GM12878 (cell line): ENCODE data around the gene OPA1. TPM values are rescaled to one million over a fixed set of nuclear protein-coding genes. Genes with fewer than 3 reads are reported as not detected.

Experiments
- ATAC-seq: fragments of 200-7000 bp; cut with Tn5 transposase; 3 replicates; pipeline ENCODE4 v1.9.1; 2020; ENCODE audit warnings: mild to moderate bottlenecking, moderate library complexity
- BruUV-seq: library from RNA; stranded (reverse); fragments of 400-500 nt; replicated peaks from 2 replicates; lab custom pipeline; 2021; lab: Mats Ljungman, UMichigan
- CTCF ChIA-PET: fragments of 300-600 bp; sonication (Branson Sonifier 250); formaldehyde crosslinking; extraction: SDS; loops from one replicate; lab custom pipeline; 2021; ENCODE audit warnings: inconsistent platforms; lab: Yijun Ruan, JAX
- POLR2A ChIA-PET: fragments of 350-600 bp; formaldehyde crosslinking; extraction: SDS; loops from one replicate; lab custom pipeline; 2021; ENCODE audit warnings: inconsistent platforms; lab: Charles Lee
- RAD21 ChIA-PET: fragments of 300-600 bp; sonication (Branson Sonifier 250); formaldehyde crosslinking; loops from one replicate; lab custom pipeline; 2023; ENCODE audit warnings: antibody characterized with exemption; ENCODE audit not compliant: unreplicated experiment; lab: Charles Lee
- SMC1A ChIA-PET: fragments of 300-600 bp; sonication (Branson Sonifier 250); formaldehyde crosslinking; loops from one replicate; lab custom pipeline; 2023; ENCODE audit not compliant: unreplicated experiment, uncharacterized antibody; lab: Charles Lee
- DNase-seq: peaks from one replicate; pipeline ENCODE4 v3.0.0-alpha.2; 2011; ENCODE audit warnings: low read depth, low spot score
- FAIRE-seq: peaks from 3 replicates; lab custom pipeline; 2011; peaks lifted over from hg19 to GRCh38; lab: Jason Lieb, UNC
- H2AFZ ChIP-seq: 2 replicates; pipeline ENCODE4 v1.6.0; 2011; ENCODE audit warnings: low read depth, low read length, control low read depth; ENCODE audit not compliant: control insufficient read depth
- H3K27ac ChIP-seq: 2 replicates; pipeline ENCODE4 v1.5.1; 2011; ENCODE audit warnings: control low read depth; ENCODE audit not compliant: control insufficient read depth, insufficient read depth
- H3K27me3 ChIP-seq, 2 experiments: replicated peaks in 1 of 2; 2 replicates each; pipeline versions ENCODE4 v1.6.0 to v1.6.1; 2011; ENCODE audit warnings: low read length in 1 of 2; ENCODE audit not compliant: control insufficient read depth in 2 of 2, insufficient read depth in 2 of 2
- H3K36me3 ChIP-seq, 2 experiments: 2 replicates each; pipeline ENCODE4 v1.5.1; 2011; ENCODE audit warnings: low read length in 1 of 2; ENCODE audit not compliant: control insufficient read depth in 2 of 2, insufficient read depth in 2 of 2
- H3K4me1 ChIP-seq: 2 replicates; pipeline ENCODE4 v1.6.1; 2011; ENCODE audit warnings: mild to moderate bottlenecking, low read length, moderate library complexity, mixed read lengths; ENCODE audit not compliant: control insufficient read depth, insufficient read depth
- H3K4me2 ChIP-seq: 2 replicates; pipeline ENCODE4 v1.6.0; 2011; ENCODE audit warnings: control low read depth; ENCODE audit not compliant: control insufficient read depth, insufficient read depth
- H3K4me3 ChIP-seq: fragments of 200-600 bp; sonication (generic); 2 replicates; pipeline ENCODE4 v1.5.1; 2016
- H3K79me2 ChIP-seq: 2 replicates; pipeline ENCODE4 v1.6.0; 2011; ENCODE audit warnings: low read length; ENCODE audit not compliant: control insufficient read depth, insufficient read depth
- H3K9ac ChIP-seq: 2 replicates; pipeline ENCODE4 v1.8.0; 2011; ENCODE audit warnings: low read length, control low read depth, mixed read lengths; ENCODE audit not compliant: control insufficient read depth, insufficient read depth
- H3K9me3 ChIP-seq: replicated peaks from 3 replicates; pipeline ENCODE4 v1.5.1; 2011; ENCODE audit warnings: mild to moderate bottlenecking, low read length; ENCODE audit not compliant: control insufficient read depth, insufficient read depth
- H4K20me1 ChIP-seq: 2 replicates; pipeline ENCODE4 v1.6.0; 2011; ENCODE audit not compliant: control insufficient read depth, insufficient read depth
- ATF7 ChIP-seq: fragments of 450-650 bp; IDR thresholded peaks from 2 replicates; pipeline ENCODE4 v1.6.1; 2016; ENCODE audit warnings: low read depth, mild to moderate bottlenecking
- BCLAF1 ChIP-seq: fragments of 450-650 bp; IDR thresholded peaks from 2 replicates; pipeline ENCODE4 v1.6.1; 2017; ENCODE audit warnings: antibody characterized with exemption, mild to moderate bottlenecking, moderate library complexity
- CBX3 ChIP-seq: fragments of 200-600 bp; sonication (generic); IDR thresholded peaks from 2 replicates; pipeline ENCODE4 v1.6.1; 2016; ENCODE audit warnings: low read depth, borderline replicate concordance
- CUX1 ChIP-seq: IDR thresholded peaks from 2 replicates; pipeline ENCODE4 v1.6.1; 2012; ENCODE audit warnings: improper control_type of control experiment, low read depth, low read length; ENCODE audit not compliant: insufficient replicate concordance
- JUNB ChIP-seq: IDR thresholded peaks from 2 replicates; pipeline ENCODE4 v1.6.1; 2016; ENCODE audit warnings: antibody characterized with exemption, mild to moderate bottlenecking
- MTA2 ChIP-seq: fragments of 450-650 bp; IDR thresholded peaks from 2 replicates; pipeline ENCODE4 v1.6.1; 2016; ENCODE audit warnings: low read depth, mild to moderate bottlenecking, moderate library complexity
- PAX5 ChIP-seq: IDR thresholded peaks from 2 replicates; pipeline ENCODE4 v1.6.1; 2011; ENCODE audit warnings: low read depth, low read length, borderline replicate concordance
- POLR2A ChIP-seq: IDR thresholded peaks from 2 replicates; pipeline ENCODE4 v1.6.1; 2011; ENCODE audit warnings: low read depth, mild to moderate bottlenecking, low read length
- SIN3A ChIP-seq: IDR thresholded peaks from 2 replicates; pipeline ENCODE4 v1.6.1; 2012; ENCODE audit warnings: low read depth, low read length, improper control_type of control experiment
- WGBS: methylation state at CpG from one replicate; pipeline ENCODE4 v1.1.6; 2016; ENCODE audit warnings: low lambda C conversion rate; ENCODE audit not compliant: insufficient replicate concordance, insufficient coverage; ENCODE audit errors: missing lambda C conversion rate; 5-methylcytosine and 5-hydroxymethylcytosine counted together
- in situ Hi-C: fragments of 300-500 bp; cut with MboI; formaldehyde crosslinking; loops from 9 replicates; pipeline ENCODE4 v1.14.3; 2018; ENCODE audit warnings: mixed read lengths
- intact Hi-C: fragments of 100-400 bp; cut with micrococcal nuclease; formaldehyde crosslinking; loops from one replicate; pipeline ENCODE4 v1.14.2; 2022; ENCODE audit not compliant: unreplicated experiment
- polyA plus RNA-seq, 11 experiments: library from polyadenylated mRNA; depleted of rRNA in 4 of 11; unstranded in 6 of 11; stranded (reverse) in 5 of 11; fragments of >200 nt; fragmentation: Nextera tagmentation in 4 of 11; fragmentation: Illumina TruSeq in 1 of 11; extraction: Ambion mirVana in 4 of 11; extraction: Trizol in 1 of 11; gene quantifications; 1 replicate in 1 of 11; 2 replicates in 10 of 11; pipeline versions ENCODE4 v1.2.1 to v1.2.3, GENCODE V29; 2011 to 2016; ENCODE audit warnings: inconsistent platforms in 2 of 11, missing spikeins in 2 of 11, low read depth in 1 of 11
- total RNA-seq, 4 experiments: library from RNA; depleted of rRNA in 3 of 4; stranded (reverse); fragments of >200 nt in 3 of 4; fragmentation: Illumina TruSeq in 1 of 4; extraction: Trizol in 1 of 4; gene quantifications; 2 replicates each; pipeline versions ENCODE4 v1.2.1 to v1.2.3, GENCODE V29; 2013 to 2021

OPA1 gene
- total and polyA plus RNA-seq, 10 of the 15 experiments (the other 5 are each of a cell fraction or from before 2014, with no cell fraction given): 14.7 to 108 (median 59.3) TPM

- ChIA-PET CTCF (interaction anchor here (0.7 to 1.3 kb wide), 2 partner anchors 15 to 609 kb away, joined by 3 read pairs; no protein-coding TSS in a partner anchor), RAD21 (no interaction called here), POLR2A (no interaction called here), SMC1A (interaction anchor here (1.0 kb wide), 1 partner anchor 665 kb away, joined by 3 read pairs; no protein-coding TSS in a partner anchor)
- H3K36me3 ChIP-seq: peaks cover 2 to 17% of the 10 kb centered on the region in 2 experiments; a peak in 2 of 4 replicates
- TF ChIP-seq CBX3 (no peak), MTA2 (no peak), POLR2A (no peak), SIN3A (no peak)
- H3K27ac ChIP-seq: no peak overlapping the region
- no peak for ATAC-seq
- H3K4me1 ChIP-seq: no peaks in the 10 kb centered on the region
- no peak overlapping the region for H2AFZ ChIP-seq
- in situ Hi-C loops: no loop called here
- no peak overlapping the region for H3K4me3 ChIP-seq
- H3K79me2 ChIP-seq: no peaks in the 10 kb centered on the region
- intact Hi-C loops: no loop called here
- WGBS: 95% methylated on average over 2 of the region's 2 CpGs
- H3K4me2 ChIP-seq: no peak overlapping the region
- no peaks in the 10 kb centered on the region for H3K9me3 ChIP-seq
- no peak for DNase-seq
- BruUV-seq: no TSS peak
- H3K9ac ChIP-seq: no peak overlapping the region
- no peaks in the 10 kb centered on the region for H3K27me3 ChIP-seq
- H4K20me1 ChIP-seq: no peaks in the 10 kb centered on the region
- peak; percentile 23 for FAIRE-seq
Observed at GRCh38 chr3:193650585-193650984, 57.6 kb downstream of the OPA1 start.

GRCh38 chr3:193655831-193656433 lies 62.9 kb downstream of the OPA1 start:
- intact Hi-C loops: no loop called here
- TF ChIP-seq PAX5: no peak
- no peak for TF ChIP-seq BCLAF1
- no peak for TF ChIP-seq ATF7
- TF ChIP-seq MTA2: no peak
- TF ChIP-seq CUX1: no peak
- TF ChIP-seq JUNB: no peak

More at GRCh38 chr3:193655831-193656433, 62.9 kb downstream of the OPA1 start:
- ATAC-seq (no peak), DNase-seq (no peak), FAIRE-seq (no peak)
- ChIA-PET SMC1A (interaction anchor here (1.5 kb wide), 1 partner anchor 10 kb away, joined by 4 read pairs; no protein-coding TSS in a partner anchor), POLR2A (no interaction called here), RAD21 (interaction anchor here (1.9 kb wide), 1 partner anchor 10 kb away, joined by 7 read pairs; no protein-coding TSS in a partner anchor), CTCF (interaction anchor here (1.1 to 1.5 kb wide), 2 partner anchors 9 to 10 kb away, joined by 3 to 6 read pairs; no protein-coding TSS in a partner anchor)
- Histone ChIP-seq H3K27ac (no peak overlapping the region), H3K4me1 (no peaks in the 10 kb centered on the region), H4K20me1 (no peaks in the 10 kb centered on the region), H3K36me3 (peaks cover 3 to 15% of the 10 kb centered on the region in 2 experiments), H3K9me3 (no peaks in the 10 kb centered on the region), H3K4me3 (no peak overlapping the region), H3K27me3 (no peaks in the 10 kb centered on the region), H3K79me2 (no peaks in the 10 kb centered on the region), H2AFZ (no peak overlapping the region), H3K9ac (no peak overlapping the region), H3K4me2 (no peak overlapping the region)
- in situ Hi-C loops: no loop called here
- WGBS: 96% methylated on average over 4 of the region's 4 CpGs
- no TSS peak for BruUV-seq
